ENCODE results near the gene ENOPH1. TPM values are rescaled to one million over a fixed set of nuclear protein-coding genes. Genes with fewer than 3 reads are reported as not detected.
"Not testable (repeated sequence)": the region's sequence is repeated elsewhere in the genome, so short reads cannot be mapped to it uniquely, and the experiment has no call there.

ENOPH1 gene
- total RNA-seq, 2 experiments from 2014 or later, result 71.4 to 73.1 TPM

DNA sequence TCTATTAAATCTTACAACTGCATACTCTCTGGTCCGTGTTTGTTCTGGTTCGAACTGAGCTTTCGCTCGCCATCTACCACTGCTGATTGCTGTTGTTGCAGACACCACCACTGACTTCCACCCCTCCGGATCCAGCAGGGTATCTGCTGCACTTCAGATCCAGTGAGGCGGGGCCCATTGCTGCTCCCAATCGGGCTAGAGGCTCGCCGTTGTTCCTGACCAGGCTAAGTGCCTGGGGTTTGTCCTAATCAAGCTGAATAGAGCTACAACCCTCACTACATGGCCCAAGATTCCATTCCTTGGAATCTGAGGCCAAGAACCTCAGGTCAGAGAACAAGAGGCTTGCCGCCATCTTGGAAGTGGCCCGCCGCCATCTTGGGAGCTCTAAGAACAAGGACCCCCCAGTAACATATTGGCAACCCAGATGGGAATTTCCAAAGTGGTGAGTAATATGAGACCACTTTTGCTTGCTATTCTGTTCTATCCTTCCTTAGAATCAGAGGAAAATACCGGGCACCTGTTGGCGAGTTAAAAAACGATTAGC, 43.3 kb downstream of the ENOPH1 start:
- H3K4me1 Mint-ChIP-seq, result no peaks in the 10 kb centered on the region

DNA sequence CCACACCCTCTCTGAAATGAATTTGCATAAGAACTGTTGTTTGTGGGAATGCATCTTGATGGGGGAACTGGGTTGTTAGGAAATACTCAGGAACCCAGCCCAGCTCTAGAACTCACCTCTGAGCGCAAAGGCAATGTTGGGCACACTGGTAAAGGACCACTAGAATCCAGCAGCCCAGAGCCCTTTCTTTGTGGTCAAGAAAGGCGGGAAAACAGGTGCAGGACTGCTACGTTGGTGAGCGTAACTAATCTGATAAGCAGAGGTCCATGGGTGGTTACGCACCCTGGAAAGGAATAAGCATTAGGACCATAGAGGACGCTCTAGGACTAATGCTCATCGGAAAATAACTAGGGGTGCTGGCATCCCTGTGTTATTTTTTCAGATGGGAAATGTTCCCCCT, 45.5 kb downstream of the ENOPH1 start:
- H3K27ac Mint-ChIP-seq, DNase-seq, H3K27me3 Mint-ChIP-seq, H3K4me3 Mint-ChIP-seq, H3K4me1 Mint-ChIP-seq, H3K9me3 Mint-ChIP-seq, H3K36me3 Mint-ChIP-seq: not testable (repeated sequence)

More for the DNA sequence above, 43.3 kb downstream of the ENOPH1 start:
- Mint-ChIP-seq H3K27me3 (no peaks in the 10 kb centered on the region), H3K9me3 (no peaks in the 10 kb centered on the region), H3K4me3 (no peak overlapping the region), H3K27ac (no peak overlapping the region), H3K36me3 (peaks cover 9% of the 10 kb centered on the region)
- DNase-seq, result no peak

DNA sequence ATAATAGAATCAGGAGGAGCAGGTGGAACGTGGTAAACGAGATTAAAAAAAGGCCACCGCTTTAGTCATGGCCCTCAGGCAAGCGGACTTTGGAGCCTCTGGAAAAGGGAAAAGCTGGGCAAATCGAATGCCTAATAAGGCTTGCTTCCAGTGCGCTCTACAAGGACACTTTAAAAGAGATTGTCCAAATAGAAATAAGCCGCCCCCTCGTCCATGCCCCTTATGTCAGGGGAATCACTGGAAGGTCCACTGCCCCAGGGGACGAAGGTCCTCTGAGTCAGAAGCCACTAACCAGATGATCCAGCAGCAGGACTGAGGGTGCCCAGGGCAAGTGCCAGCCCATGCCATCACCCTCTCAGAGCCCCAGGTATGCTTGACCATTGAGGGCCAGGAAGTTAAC, 47.1 kb downstream of the ENOPH1 start:
- H3K27ac Mint-ChIP-seq, H3K9me3 Mint-ChIP-seq, H3K4me3 Mint-ChIP-seq, H3K27me3 Mint-ChIP-seq, H3K4me1 Mint-ChIP-seq, H3K36me3 Mint-ChIP-seq, DNase-seq: not testable (repeated sequence)

DNA sequence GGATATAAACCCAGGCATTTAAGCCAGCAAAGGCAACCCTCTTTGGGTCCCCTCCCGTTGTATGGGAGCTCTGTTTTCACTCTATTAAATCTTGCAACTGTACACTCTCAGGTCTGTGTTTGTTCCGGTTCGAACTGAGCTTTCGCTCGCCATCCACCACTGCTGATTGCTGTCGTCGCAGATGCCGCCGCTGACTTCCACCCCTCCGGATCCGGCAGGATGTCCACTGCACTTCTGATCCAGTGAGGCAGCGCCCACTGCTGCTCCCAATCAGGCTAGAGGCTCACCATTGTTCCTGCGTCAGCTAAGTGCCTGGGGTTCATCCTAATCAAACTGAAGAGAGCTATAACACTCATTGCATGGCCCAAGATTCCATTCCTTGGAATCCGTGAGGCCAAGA, 49.2 kb downstream of the ENOPH1 start:
- Mint-ChIP-seq H3K27ac (no peak overlapping the region), H3K27me3 (no peaks in the 10 kb centered on the region), H3K4me1 (no peaks in the 10 kb centered on the region), H3K9me3 (no peaks in the 10 kb centered on the region), H3K36me3 (peaks cover 3% of the 10 kb centered on the region), H3K4me3 (no peak overlapping the region)
- DNase-seq, result no peak

DNA sequence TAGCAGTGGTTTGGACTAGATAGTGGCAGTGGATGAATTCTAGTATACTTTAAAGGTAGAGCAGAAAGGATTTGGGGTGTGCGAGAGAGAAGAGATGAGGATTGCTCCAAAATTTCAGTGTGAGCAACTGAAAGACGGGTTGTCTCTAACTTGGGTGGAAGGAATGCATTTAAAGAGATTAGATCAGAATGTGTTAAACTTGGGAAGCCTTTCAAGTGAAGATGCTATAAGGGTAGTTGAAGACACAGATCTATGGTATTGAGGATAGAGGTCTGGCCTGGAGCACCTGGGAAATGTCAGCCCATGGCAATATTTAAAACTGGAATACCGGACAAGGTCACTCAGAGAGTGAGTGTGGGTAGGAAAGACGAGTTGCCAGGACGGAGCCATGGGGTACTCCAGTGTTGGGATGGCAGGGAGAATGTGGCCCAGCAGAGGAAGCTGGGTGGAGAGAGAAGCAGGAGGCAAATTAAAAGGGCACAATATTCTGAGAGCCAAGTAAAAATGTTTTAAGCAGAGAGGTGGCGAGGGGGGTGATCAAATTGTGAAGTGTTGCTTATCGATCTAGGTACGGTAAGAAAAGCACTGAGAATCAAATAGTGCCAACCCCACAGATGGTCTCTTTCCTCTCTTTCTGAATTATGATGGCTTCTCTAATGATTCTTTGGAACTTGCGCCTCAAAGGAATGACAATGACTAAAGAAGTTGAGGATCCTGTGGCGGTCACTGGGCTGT, 50.5 kb downstream of the ENOPH1 start:
- Mint-ChIP-seq H3K27me3 (no peaks in the 10 kb centered on the region), H3K27ac (no peak overlapping the region), H3K9me3 (no peaks in the 10 kb centered on the region), H3K4me1 (no peaks in the 10 kb centered on the region), H3K36me3 (peaks cover 3% of the 10 kb centered on the region), H3K4me3 (no peak overlapping the region)
- DNase-seq, result no peak

DNA sequence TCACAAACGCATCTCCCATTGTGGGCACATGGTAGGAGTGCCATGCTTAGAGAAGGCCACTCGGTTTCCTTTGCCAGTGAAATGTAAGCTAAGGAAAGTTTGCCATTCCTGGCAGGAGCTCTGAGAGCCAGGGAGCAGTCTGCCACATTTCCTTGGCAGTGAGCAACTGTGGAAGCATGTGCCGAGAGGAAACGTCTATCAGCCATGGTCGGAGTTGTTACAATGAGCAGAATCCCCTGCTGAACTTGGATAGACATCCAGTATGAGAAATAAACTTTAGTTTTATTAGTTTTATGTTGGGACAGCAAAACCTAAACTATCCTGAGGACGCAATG, 51.1 kb downstream of the ENOPH1 start:
- H3K4me1 Mint-ChIP-seq, result no peaks in the 10 kb centered on the region
- H3K36me3 Mint-ChIP-seq, result peaks cover 3% of the 10 kb centered on the region
- no peak overlapping the region for H3K27ac Mint-ChIP-seq
- H3K9me3 Mint-ChIP-seq, result no peaks in the 10 kb centered on the region
- H3K4me3 Mint-ChIP-seq, result no peak overlapping the region
- no peaks in the 10 kb centered on the region for H3K27me3 Mint-ChIP-seq
- no peak for DNase-seq

DNA sequence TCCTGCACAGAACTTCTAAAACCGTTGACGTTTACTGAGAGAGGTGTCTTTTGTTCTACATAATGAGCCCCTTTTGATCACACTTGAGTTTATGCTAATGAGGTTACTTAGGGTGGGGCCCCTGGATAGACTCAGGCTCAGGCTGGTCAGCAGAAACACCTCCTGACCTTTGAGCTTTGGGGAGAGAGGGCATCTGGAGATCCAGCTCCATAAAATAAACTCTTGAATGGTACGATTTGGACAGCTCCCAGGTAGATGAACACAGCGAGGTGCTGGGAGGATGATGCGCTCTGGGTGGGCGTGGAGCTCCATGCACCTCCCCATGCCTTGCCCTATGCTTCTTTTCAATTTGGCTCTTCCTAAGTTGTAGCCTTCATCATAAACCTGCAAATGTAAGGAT, 52.0 kb downstream of the ENOPH1 start:
- Mint-ChIP-seq H3K9me3 (no peaks in the 10 kb centered on the region), H3K36me3 (peaks cover 3% of the 10 kb centered on the region), H3K4me3 (no peak overlapping the region), H3K27me3 (no peaks in the 10 kb centered on the region), H3K4me1 (no peaks in the 10 kb centered on the region), H3K27ac (no peak overlapping the region)
- DNase-seq, result no peak

DNA sequence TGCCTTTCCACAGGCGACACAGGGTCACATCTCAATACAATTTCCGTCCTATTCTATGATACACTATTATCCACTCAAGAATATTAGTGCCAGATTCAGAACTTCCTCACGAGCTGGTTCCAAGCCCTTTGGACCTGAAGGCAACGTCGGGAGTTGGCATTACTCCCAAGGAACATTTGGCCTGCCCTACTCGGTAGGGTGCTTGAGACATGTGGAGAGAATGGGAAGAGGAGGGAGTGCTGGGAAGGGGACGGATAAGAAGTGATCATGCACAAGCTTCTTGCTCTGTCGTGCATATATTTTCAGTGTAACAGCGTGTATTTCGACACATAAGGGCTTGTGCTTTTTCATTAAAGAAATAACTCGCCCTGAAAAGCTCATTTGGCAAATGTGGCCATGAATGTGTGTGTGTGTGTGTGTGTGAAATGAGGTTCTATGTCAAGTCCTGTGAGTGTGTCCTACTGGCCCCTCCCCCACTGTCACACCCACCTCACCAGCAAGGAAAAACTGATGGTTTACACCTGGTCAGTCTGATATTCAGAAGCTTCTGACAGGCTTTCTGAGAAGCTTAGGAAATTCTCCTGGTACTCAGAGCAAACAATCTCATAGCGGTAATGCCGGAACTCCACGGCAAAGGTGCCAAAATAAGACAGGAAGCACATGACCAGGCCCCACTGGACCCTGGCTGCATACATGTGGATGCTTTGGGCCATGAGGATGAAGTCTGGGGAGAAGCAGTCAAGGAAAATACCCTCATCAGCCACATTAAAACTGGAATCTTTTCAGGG, 54.8 kb downstream of the ENOPH1 start:
- Mint-ChIP-seq H3K27me3 (no peaks in the 10 kb centered on the region), H3K27ac (no peak overlapping the region), H3K4me1 (no peaks in the 10 kb centered on the region), H3K9me3 (no peaks in the 10 kb centered on the region), H3K36me3 (peaks cover 5% of the 10 kb centered on the region), H3K4me3 (no peak overlapping the region)
- DNase-seq, result no peak

DNA sequence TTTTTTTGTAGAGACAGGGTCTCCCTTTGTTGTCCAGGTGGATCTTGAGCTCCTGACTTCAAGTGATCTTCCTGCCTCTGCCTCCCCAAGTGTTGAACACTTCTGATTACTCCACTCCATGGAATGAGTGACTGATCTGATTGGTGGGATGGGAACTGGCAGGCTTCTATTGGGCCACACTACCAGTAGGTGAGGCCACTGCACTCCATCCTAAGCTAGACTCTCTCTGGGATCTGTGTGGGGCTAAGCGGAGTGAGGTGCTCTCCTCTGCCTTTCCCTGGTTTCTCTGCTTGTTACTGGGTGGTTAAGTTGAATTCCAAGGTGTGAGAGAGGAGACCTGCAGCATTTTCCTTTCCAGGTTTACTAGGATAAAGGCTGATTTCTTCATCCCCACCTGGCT, 58.7 kb downstream of the ENOPH1 start:
- Mint-ChIP-seq H3K9me3 (no peaks in the 10 kb centered on the region), H3K4me1 (no peaks in the 10 kb centered on the region), H3K4me3 (no peak overlapping the region), H3K36me3 (peaks cover 4% of the 10 kb centered on the region), H3K27me3 (no peaks in the 10 kb centered on the region), H3K27ac (no peak overlapping the region)
- DNase-seq, result no peak

DNA sequence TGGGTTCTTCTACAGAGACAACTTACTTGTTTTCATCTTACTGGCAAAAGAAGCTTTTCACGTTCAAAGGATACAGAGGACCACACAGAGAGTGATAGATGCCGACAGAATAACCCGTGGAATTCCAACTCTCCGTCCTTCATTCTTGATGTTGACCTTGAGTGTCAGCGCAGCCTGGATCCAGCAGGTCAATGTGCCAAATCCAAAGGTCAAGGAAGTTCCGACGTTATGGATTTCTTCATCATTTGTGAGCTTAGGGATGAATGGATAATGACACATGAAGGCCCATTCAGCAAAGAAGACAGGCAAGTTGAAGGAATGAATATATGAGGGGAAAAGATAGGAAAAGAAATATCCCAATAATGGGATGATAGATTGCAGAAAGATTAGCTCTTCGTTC, 59.6 kb downstream of the ENOPH1 start:
- Mint-ChIP-seq H3K27ac (no peak overlapping the region), H3K27me3 (no peaks in the 10 kb centered on the region), H3K4me3 (no peak overlapping the region), H3K36me3 (peaks cover 4% of the 10 kb centered on the region), H3K9me3 (no peaks in the 10 kb centered on the region), H3K4me1 (no peaks in the 10 kb centered on the region)
- DNase-seq, result no peak

DNA sequence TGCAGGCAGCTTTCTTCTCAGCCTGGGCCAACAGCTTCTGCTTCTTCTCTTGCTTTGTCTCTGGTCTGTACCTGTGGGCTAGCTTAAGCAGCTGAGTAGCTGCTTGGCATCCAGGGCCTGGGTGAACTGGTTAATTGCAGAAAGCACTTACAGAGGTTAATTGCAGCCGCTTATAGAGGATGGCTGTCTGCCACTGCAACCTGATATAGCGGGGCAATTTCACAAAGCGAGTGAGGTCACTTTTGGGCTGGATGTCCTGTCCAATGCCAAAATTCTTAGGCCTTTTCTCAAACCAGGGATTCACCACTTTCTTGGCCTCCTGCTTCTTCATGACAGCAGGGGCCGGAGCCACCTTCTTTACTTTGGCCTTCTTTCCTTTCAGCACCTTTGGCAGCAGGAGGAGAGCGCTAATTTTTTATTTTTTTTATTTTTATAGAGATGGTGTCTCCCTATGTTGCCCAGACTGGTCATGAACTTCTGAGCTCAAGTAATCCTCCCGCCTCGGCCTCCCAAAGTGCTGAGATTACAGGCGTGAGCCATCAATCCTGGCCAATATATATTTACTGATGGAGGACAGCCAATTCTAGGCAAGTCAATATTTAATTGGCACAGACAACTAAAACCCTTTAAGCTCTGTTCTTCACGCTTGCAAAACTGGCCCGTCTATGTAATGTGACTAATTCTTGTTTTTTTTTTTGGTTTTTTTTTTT, 61.0 kb downstream of the ENOPH1 start:
- no peaks in the 10 kb centered on the region for H3K9me3 Mint-ChIP-seq
- H3K27me3 Mint-ChIP-seq, result no peaks in the 10 kb centered on the region
- no peak overlapping the region for H3K27ac Mint-ChIP-seq
- no peak overlapping the region for H3K4me3 Mint-ChIP-seq
- H3K4me1 Mint-ChIP-seq, result no peaks in the 10 kb centered on the region
- no peak for DNase-seq
- peaks cover 4% of the 10 kb centered on the region for H3K36me3 Mint-ChIP-seq

DNA sequence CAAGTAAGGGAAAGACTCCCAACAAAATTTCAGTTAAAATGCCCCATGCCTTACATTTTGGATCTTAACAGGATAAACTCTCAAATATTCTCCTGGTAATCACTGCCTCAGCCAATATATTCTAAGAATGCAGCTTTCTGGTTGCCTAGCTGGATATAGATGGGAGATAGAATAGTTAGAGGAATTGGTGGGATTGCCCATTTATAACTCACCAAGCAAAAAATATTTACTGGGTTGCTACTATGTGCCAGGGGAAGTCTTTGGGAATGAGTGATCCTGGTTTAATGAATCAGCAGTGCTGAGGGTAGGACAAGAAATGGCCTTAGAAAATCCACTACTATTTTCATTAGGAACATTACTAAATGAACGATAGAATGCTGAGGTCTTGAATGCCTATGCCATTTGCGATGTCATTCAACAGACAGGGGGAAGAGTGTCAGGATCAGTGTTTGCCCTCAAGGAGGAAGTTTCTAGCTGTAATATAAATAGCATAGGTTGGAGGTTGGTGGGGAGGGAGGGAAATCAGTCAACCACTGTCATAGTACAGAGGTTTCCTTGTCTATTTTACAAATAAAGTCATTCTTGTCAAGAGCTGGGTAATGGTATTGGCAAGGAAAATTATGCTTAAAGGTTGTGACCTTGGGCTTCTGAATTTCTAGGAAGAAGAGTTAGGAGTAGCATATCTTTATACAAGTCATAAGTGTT, 63.5 kb downstream of the ENOPH1 start:
- H3K27ac Mint-ChIP-seq, result no peak overlapping the region
- no peaks in the 10 kb centered on the region for H3K27me3 Mint-ChIP-seq
- H3K36me3 Mint-ChIP-seq, result peaks cover 4% of the 10 kb centered on the region
- H3K4me3 Mint-ChIP-seq, result no peak overlapping the region
- no peaks in the 10 kb centered on the region for H3K9me3 Mint-ChIP-seq
- H3K4me1 Mint-ChIP-seq, result no peaks in the 10 kb centered on the region
- no peak for DNase-seq

DNA sequence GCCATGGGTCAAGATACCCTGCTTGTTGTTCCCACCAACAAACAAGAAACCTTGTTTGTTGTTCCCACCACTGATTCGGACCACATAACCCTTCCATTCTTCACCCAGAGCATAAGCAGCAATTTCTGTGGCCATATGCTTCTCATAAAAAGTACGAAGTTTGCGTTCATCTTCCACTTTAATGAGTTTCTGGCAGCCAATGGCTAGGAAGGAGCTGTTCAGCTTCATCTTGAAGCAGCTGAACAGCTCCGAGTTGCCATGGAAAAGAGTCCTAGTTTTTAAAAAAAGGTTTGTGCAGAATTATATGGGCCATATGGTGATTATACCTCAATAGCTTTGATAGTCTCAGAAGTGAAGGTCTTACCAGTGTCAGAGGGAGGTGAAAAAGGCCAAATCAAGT, 65.3 kb downstream of the ENOPH1 start:
- Mint-ChIP-seq H3K27ac (no peak overlapping the region), H3K27me3 (no peaks in the 10 kb centered on the region), H3K9me3 (no peaks in the 10 kb centered on the region), H3K4me1 (no peaks in the 10 kb centered on the region), H3K4me3 (no peak overlapping the region), H3K36me3 (no peaks in the 10 kb centered on the region)
- DNase-seq, result no peak

DNA sequence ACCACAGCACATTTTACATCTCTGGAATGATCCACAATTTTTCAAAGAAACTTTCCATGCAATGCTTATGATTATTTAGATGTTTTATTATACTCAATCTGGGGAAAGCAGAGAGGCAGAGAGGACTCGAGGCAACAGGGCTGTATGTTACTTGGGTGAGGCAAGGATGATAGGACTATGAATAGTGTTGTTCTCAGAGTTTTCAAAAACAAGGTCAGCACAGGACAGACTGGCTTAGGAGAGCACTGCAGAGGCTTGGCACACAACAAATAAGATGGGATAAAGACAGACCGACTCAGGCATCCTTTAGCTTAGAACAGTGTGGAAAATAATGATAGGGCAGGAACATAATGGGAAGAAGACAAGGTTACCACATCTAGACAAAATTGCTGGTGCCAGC, 66.0 kb downstream of the ENOPH1 start:
- H3K9me3 Mint-ChIP-seq, result no peaks in the 10 kb centered on the region
- H3K36me3 Mint-ChIP-seq, result no peaks in the 10 kb centered on the region
- no peak overlapping the region for H3K4me3 Mint-ChIP-seq
- DNase-seq, result no peak
- no peaks in the 10 kb centered on the region for H3K4me1 Mint-ChIP-seq
- H3K27ac Mint-ChIP-seq, result no peak overlapping the region
- no peaks in the 10 kb centered on the region for H3K27me3 Mint-ChIP-seq

Measured in activated naive CD8-positive, alpha-beta T cell treated with anti-CD3 and anti-CD28 coated beads for 36 hours (primary cell).